Neuron (in vitro differentiated cells): ENCODE measurements around the gene FAM174B.
"Not testable (repeated sequence)": the region's sequence is repeated elsewhere in the genome, so short reads cannot be mapped to it uniquely, and the experiment has no call there.

Experiments
- H2AFZ ChIP-seq: one replicate; pipeline ENCODE4 v1.6.1; 2013; ENCODE audit warnings: low read depth, mild to moderate bottlenecking, inconsistent platforms, low read length, moderate library complexity
- H3K27me3 ChIP-seq: one replicate; pipeline ENCODE4 v1.6.1; 2013; ENCODE audit warnings: low read length; ENCODE audit not compliant: insufficient read depth
- H3K36me3 ChIP-seq: one replicate; pipeline ENCODE4 v1.6.1; 2013; ENCODE audit warnings: low read length; ENCODE audit not compliant: insufficient read depth
- H3K4me1 ChIP-seq: one replicate; pipeline ENCODE4 v1.6.1; 2013; ENCODE audit warnings: low read length; ENCODE audit not compliant: insufficient read depth
- H3K4me3 ChIP-seq: 2 replicates; pipeline ENCODE4 v1.5.1; 2013; ENCODE audit warnings: mild to moderate bottlenecking, low read length, moderate library complexity
- H3K9me3 ChIP-seq: one replicate; pipeline ENCODE4 v1.6.1; 2013; ENCODE audit warnings: low read length

FAM174B gene

GRCh38 chr15:92616621-92617548 lies 38.7 kb downstream of the FAM174B start:
- peaks cover 3% of the 10 kb centered on the region for H3K4me1 ChIP-seq
- H3K27me3 ChIP-seq: no peaks in the 10 kb centered on the region
- H3K9me3 ChIP-seq: no peaks in the 10 kb centered on the region
- no peaks in the 10 kb centered on the region for H3K36me3 ChIP-seq
- H2AFZ ChIP-seq: no peak overlapping the region
- no peak overlapping the region for H3K4me3 ChIP-seq

GRCh38 chr15:92614791-92615785 lies 40.5 kb downstream of the FAM174B start:
- no peaks in the 10 kb centered on the region for H3K36me3 ChIP-seq
- H2AFZ ChIP-seq: no peak overlapping the region
- no peaks in the 10 kb centered on the region for H3K9me3 ChIP-seq
- no peak overlapping the region for H3K4me3 ChIP-seq
- H3K4me1 ChIP-seq: peaks cover 12% of the 10 kb centered on the region
- no peaks in the 10 kb centered on the region for H3K27me3 ChIP-seq

- Histone ChIP-seq H3K9me3 (no peaks in the 10 kb centered on the region), H3K27me3 (no peaks in the 10 kb centered on the region), H3K4me3 (no peak overlapping the region), H3K36me3 (no peaks in the 10 kb centered on the region), H2AFZ (no peak overlapping the region), H3K4me1 (peaks cover 15% of the 10 kb centered on the region)
Observed at GRCh38 chr15:92614301-92614700, 41.3 kb downstream of the FAM174B start.

- Histone ChIP-seq H3K4me1 (peaks cover 15% of the 10 kb centered on the region), H2AFZ (no peak overlapping the region), H3K4me3 (no peak overlapping the region), H3K36me3 (no peaks in the 10 kb centered on the region), H3K9me3 (no peaks in the 10 kb centered on the region), H3K27me3 (no peaks in the 10 kb centered on the region)
Observed at GRCh38 chr15:92613841-92614240, 41.7 kb downstream of the FAM174B start.

GRCh38 chr15:92612891-92613290 lies 42.7 kb downstream of the FAM174B start:
- no peaks in the 10 kb centered on the region for H3K9me3 ChIP-seq
- H3K27me3 ChIP-seq: no peaks in the 10 kb centered on the region
- no peak overlapping the region for H2AFZ ChIP-seq
- H3K4me3 ChIP-seq: no peak overlapping the region
- H3K4me1 ChIP-seq: peaks cover 15% of the 10 kb centered on the region
- H3K36me3 ChIP-seq: no peaks in the 10 kb centered on the region

- H3K36me3 ChIP-seq: no peaks in the 10 kb centered on the region
- H3K4me3 ChIP-seq: no peak overlapping the region
- H2AFZ ChIP-seq: no peak overlapping the region
- H3K9me3 ChIP-seq: no peaks in the 10 kb centered on the region
- H3K27me3 ChIP-seq: no peaks in the 10 kb centered on the region
- peaks cover 12% of the 10 kb centered on the region for H3K4me1 ChIP-seq
Observed at GRCh38 chr15:92611995-92612745, 43.4 kb downstream of the FAM174B start.

GRCh38 chr15:92611150-92611549 lies 44.4 kb downstream of the FAM174B start:
- Histone ChIP-seq H3K36me3 (no peaks in the 10 kb centered on the region), H3K27me3 (no peaks in the 10 kb centered on the region), H3K4me3 (no peak overlapping the region), H2AFZ (no peak overlapping the region), H3K4me1 (peaks cover 12% of the 10 kb centered on the region), H3K9me3 (no peaks in the 10 kb centered on the region)

GRCh38 chr15:92610101-92610520 lies 45.5 kb downstream of the FAM174B start:
- H3K9me3 ChIP-seq: peaks cover 3% of the 10 kb centered on the region
- H3K36me3 ChIP-seq: no peaks in the 10 kb centered on the region
- H2AFZ ChIP-seq: no peak overlapping the region
- H3K27me3 ChIP-seq: no peaks in the 10 kb centered on the region
- H3K4me1 ChIP-seq: peaks cover 12% of the 10 kb centered on the region
- H3K4me3 ChIP-seq: no peak overlapping the region

GRCh38 chr15:92608866-92609700 lies 46.5 kb downstream of the FAM174B start:
- no peak overlapping the region for H2AFZ ChIP-seq
- H3K9me3 ChIP-seq: peaks cover 3% of the 10 kb centered on the region
- H3K4me3 ChIP-seq: no peak overlapping the region
- peaks cover 12% of the 10 kb centered on the region for H3K4me1 ChIP-seq
- no peaks in the 10 kb centered on the region for H3K27me3 ChIP-seq
- H3K36me3 ChIP-seq: no peaks in the 10 kb centered on the region

- H2AFZ ChIP-seq, H3K36me3 ChIP-seq, H3K4me3 ChIP-seq, H3K27me3 ChIP-seq, H3K9me3 ChIP-seq: not testable (repeated sequence)
- H3K4me1 ChIP-seq: peaks cover 12% of the 10 kb centered on the region
Observed at GRCh38 chr15:92606836-92607150, 48.8 kb downstream of the FAM174B start.

GRCh38 chr15:92606126-92606835 lies 49.3 kb downstream of the FAM174B start:
- Histone ChIP-seq H3K9me3 (peaks cover 3% of the 10 kb centered on the region), H3K4me1 (peaks cover 12% of the 10 kb centered on the region), H2AFZ (no peak overlapping the region), H3K4me3 (no peak overlapping the region), H3K27me3 (no peaks in the 10 kb centered on the region), H3K36me3 (no peaks in the 10 kb centered on the region)
